ENCODE results near the gene PBX4.
A peak's percentile ranks its signal among the peaks of the same experiment; 100 is the strongest.
"Not testable (repeated sequence)": the region's sequence is repeated elsewhere in the genome, so short reads cannot be mapped to it uniquely, and the experiment has no call there.

Gene PBX4

GRCh38 chr19:19602136-19602712, 16.3 kb downstream of the PBX4 start:
- Histone ChIP-seq H3K36me3 (ENCODE audit: control insufficient read depth, insufficient read depth, low read length) (no peaks in the 10 kb centered on the region), H3K27ac (ENCODE audit: low read depth, low read length) (no peak overlapping the region), H3K27me3 (ENCODE audit: control insufficient read depth, insufficient read depth, low read length) (no peaks in the 10 kb centered on the region), H3K9ac (ENCODE audit: low read length) (no peak overlapping the region), H3K4me1 (ENCODE audit: control insufficient read depth, insufficient read depth, low read length) (peaks cover 12% of the 10 kb centered on the region), H3K9me3 (ENCODE audit: control insufficient read depth, insufficient read depth, low read depth, low read length) (no peaks in the 10 kb centered on the region), H3K4me3 (ENCODE audit: low read depth, low read length) (no peak overlapping the region)

GRCh38 chr19:19600793-19601330, 17.6 kb downstream of the PBX4 start:
- no peaks in the 10 kb centered on the region for H3K36me3 ChIP-seq (ENCODE audit: control insufficient read depth, insufficient read depth, low read length)
- H3K9me3 ChIP-seq (ENCODE audit: control insufficient read depth, insufficient read depth, low read depth, low read length), result no peaks in the 10 kb centered on the region
- peaks cover 12% of the 10 kb centered on the region for H3K4me1 ChIP-seq (ENCODE audit: control insufficient read depth, insufficient read depth, low read length)
- H3K27ac ChIP-seq (ENCODE audit: low read depth, low read length), result no peak overlapping the region
- no peak overlapping the region for H3K4me3 ChIP-seq (ENCODE audit: low read depth, low read length)
- H3K27me3 ChIP-seq (ENCODE audit: control insufficient read depth, insufficient read depth, low read length), result no peaks in the 10 kb centered on the region
- H3K9ac ChIP-seq (ENCODE audit: low read length), result no peak overlapping the region

DNA sequence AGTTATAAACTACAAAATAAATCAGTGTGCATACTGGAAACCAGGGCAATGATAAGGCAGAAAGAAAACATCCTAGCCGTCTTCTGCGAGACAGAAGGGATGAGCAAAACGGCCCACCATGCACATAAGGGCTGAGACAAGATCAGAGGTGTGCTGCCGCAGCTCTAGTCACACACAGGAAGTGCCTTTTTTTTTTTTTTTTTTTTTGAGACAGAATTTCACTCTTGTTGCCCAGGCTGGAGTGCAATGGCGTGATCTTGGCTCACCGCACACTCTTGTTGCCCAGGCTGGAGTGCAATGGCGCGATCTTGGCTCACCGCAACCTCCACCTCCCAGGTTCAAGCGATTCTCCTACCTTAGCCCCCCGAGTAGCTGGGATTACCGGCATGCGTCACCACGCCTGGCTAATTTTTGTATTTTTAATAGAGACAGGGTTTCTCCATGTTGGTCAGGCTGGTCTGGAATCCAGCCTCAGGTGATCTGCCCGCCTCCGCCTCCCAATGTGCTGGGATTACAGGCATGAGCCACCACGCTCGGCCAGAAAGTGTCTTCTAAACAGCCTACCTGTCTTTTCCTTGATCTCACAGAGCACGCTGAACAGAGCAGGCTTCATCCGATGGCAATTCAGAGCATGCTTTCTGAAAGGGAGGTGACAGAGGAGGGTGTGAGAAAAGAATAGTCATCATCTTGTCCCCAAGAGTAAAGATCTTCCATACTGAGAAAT, 19.6 kb downstream of the PBX4 start:
- H3K4me3 ChIP-seq (ENCODE audit: low read depth, low read length); H3K27ac ChIP-seq (ENCODE audit: low read depth, low read length); H3K9me3 ChIP-seq (ENCODE audit: control insufficient read depth, insufficient read depth, low read depth, low read length); H3K36me3 ChIP-seq (ENCODE audit: control insufficient read depth, insufficient read depth, low read length); H3K9ac ChIP-seq (ENCODE audit: low read length); H3K27me3 ChIP-seq (ENCODE audit: control insufficient read depth, insufficient read depth, low read length): not testable (repeated sequence)
- H3K4me1 ChIP-seq (ENCODE audit: control insufficient read depth, insufficient read depth, low read length), result peaks cover 15% of the 10 kb centered on the region

DNA sequence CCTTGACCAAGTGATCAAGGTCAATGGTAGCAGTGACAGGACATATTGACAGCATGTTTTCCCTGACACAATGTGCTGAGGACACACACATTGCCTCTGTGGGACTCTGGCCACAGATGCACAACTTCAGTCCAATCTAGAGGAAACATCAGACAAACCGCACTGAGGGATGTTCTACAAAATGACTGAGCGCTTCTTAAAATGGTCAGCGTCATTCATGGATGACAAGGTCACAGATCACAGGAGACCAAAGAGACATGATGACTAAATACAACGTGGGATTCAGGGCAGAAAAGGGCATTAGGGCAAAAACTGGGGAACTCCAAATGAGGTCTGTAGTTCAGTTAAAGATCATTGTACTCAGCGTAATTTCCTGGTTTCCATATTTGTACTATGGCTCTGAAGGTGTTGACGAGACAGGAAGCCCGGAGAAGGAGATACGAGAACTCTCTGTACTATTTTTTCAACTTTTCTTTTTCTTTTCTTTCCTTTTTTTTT, 20.6 kb downstream of the PBX4 start:
- Histone ChIP-seq H3K9me3 (ENCODE audit: control insufficient read depth, insufficient read depth, low read depth, low read length) (no peaks in the 10 kb centered on the region), H3K4me3 (ENCODE audit: low read depth, low read length) (no peak overlapping the region), H3K27me3 (ENCODE audit: control insufficient read depth, insufficient read depth, low read length) (no peaks in the 10 kb centered on the region), H3K36me3 (ENCODE audit: control insufficient read depth, insufficient read depth, low read length) (no peaks in the 10 kb centered on the region), H3K4me1 (ENCODE audit: control insufficient read depth, insufficient read depth, low read length) (peaks cover 13% of the 10 kb centered on the region), H3K27ac (ENCODE audit: low read depth, low read length) (no peak overlapping the region), H3K9ac (ENCODE audit: low read length) (no peak overlapping the region)

DNA sequence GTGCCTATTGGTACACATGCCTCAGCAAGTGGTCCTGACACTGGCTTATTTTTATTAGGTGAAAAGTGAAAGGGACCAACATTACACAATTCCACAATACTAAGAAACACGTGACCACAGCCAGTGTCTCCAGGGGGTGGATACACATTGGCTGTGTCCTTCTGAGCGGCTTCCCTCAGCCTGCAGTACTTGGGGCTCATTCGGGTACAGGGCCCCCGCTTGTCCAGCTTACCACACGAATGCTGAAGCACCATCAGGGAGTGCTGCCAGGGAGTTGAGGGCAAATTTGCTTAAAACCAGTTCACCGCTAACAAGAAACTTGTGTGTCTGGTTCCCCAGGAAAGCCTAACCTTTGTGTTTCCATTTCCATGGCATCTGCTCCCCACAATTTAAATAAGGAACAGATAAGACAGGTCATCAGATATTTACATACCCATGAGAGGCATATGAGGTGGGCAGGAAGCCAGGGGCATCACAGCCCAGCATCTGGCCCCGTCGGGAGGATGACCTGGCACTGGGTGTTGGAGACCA, 23.3 kb downstream of the PBX4 start:
- no peaks in the 10 kb centered on the region for H3K9me3 ChIP-seq (ENCODE audit: control insufficient read depth, insufficient read depth, low read depth, low read length)
- H3K4me1 ChIP-seq (ENCODE audit: control insufficient read depth, insufficient read depth, low read length), result peaks cover 17% of the 10 kb centered on the region
- no peak overlapping the region for H3K4me3 ChIP-seq (ENCODE audit: low read depth, low read length)
- no peak overlapping the region for H3K9ac ChIP-seq (ENCODE audit: low read length)
- no peaks in the 10 kb centered on the region for H3K27me3 ChIP-seq (ENCODE audit: control insufficient read depth, insufficient read depth, low read length)
- no peaks in the 10 kb centered on the region for H3K36me3 ChIP-seq (ENCODE audit: control insufficient read depth, insufficient read depth, low read length)
- H3K27ac ChIP-seq (ENCODE audit: low read depth, low read length), result no peak overlapping the region

GRCh38 chr19:19594381-19594780, 24.1 kb downstream of the PBX4 start:
- no peaks in the 10 kb centered on the region for H3K27me3 ChIP-seq (ENCODE audit: control insufficient read depth, insufficient read depth, low read length)
- H3K27ac ChIP-seq (ENCODE audit: low read depth, low read length), result no peak overlapping the region
- no peak overlapping the region for H3K9ac ChIP-seq (ENCODE audit: low read length)
- peaks cover 17% of the 10 kb centered on the region for H3K4me1 ChIP-seq (ENCODE audit: control insufficient read depth, insufficient read depth, low read length)
- no peaks in the 10 kb centered on the region for H3K36me3 ChIP-seq (ENCODE audit: control insufficient read depth, insufficient read depth, low read length)
- no peak overlapping the region for H3K4me3 ChIP-seq (ENCODE audit: low read depth, low read length)
- H3K9me3 ChIP-seq (ENCODE audit: control insufficient read depth, insufficient read depth, low read depth, low read length), result no peaks in the 10 kb centered on the region

DNA sequence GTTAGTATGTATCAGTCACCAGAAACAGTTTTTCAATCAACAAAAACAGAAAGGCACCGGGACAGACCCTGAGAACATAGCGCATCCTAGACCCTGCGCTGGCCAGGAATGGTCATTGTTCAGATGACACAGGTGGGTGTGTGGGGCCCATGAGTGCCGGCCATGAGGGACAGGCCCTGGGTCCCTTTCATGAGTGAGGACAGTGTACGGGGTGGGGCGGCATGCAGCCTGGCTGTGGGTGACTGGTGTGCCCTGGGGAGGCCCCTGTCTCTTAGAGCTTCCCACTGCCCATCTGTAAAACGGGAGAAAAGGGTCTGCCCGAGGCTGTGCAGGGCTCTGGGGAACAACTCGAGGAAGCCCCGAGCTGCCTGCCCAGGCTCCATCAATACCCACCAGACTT, 25.8 kb downstream of the PBX4 start:
- Histone ChIP-seq H3K4me3 (ENCODE audit: low read depth, low read length) (no peak overlapping the region), H3K27ac (ENCODE audit: low read depth, low read length) (no peak overlapping the region)

GRCh38 chr19:19591133-19591825, 27.2 kb downstream of the PBX4 start:
- Histone ChIP-seq H3K4me1 (ENCODE audit: control insufficient read depth, insufficient read depth, low read length) (peaks cover 17% of the 10 kb centered on the region), H3K9ac (ENCODE audit: low read length) (peak overlapping the region; percentile 49), H3K4me3 (ENCODE audit: low read depth, low read length) (peak overlapping the region; percentile 7; the same call in 1 of the 2 replicates), H3K9me3 (ENCODE audit: control insufficient read depth, insufficient read depth, low read depth, low read length) (no peaks in the 10 kb centered on the region), H3K27ac (ENCODE audit: low read depth, low read length) (peak overlapping the region; percentile 57; the same call in 1 of the 2 replicates), H3K27me3 (ENCODE audit: control insufficient read depth, insufficient read depth, low read length) (no peaks in the 10 kb centered on the region), H3K36me3 (ENCODE audit: control insufficient read depth, insufficient read depth, low read length) (no peaks in the 10 kb centered on the region)

More for the DNA sequence above, 25.8 kb downstream of the PBX4 start:
- H3K9ac ChIP-seq (ENCODE audit: low read length), result no peak overlapping the region
- no peaks in the 10 kb centered on the region for H3K27me3 ChIP-seq (ENCODE audit: control insufficient read depth, insufficient read depth, low read length)
- no peaks in the 10 kb centered on the region for H3K36me3 ChIP-seq (ENCODE audit: control insufficient read depth, insufficient read depth, low read length)
- peaks cover 17% of the 10 kb centered on the region for H3K4me1 ChIP-seq (ENCODE audit: control insufficient read depth, insufficient read depth, low read length)
- no peaks in the 10 kb centered on the region for H3K9me3 ChIP-seq (ENCODE audit: control insufficient read depth, insufficient read depth, low read depth, low read length)

- Histone ChIP-seq H3K9ac (ENCODE audit: low read length) (no peak overlapping the region), H3K27me3 (ENCODE audit: control insufficient read depth, insufficient read depth, low read length) (no peaks in the 10 kb centered on the region)
These were observed 29.9 kb downstream of the PBX4 start for GRCh38 chr19:19588546-19588945.

GRCh38 chr19:19587771-19588170, 30.7 kb downstream of the PBX4 start:
- Histone ChIP-seq H3K27me3 (ENCODE audit: control insufficient read depth, insufficient read depth, low read length) (no peaks in the 10 kb centered on the region), H3K4me1 (ENCODE audit: control insufficient read depth, insufficient read depth, low read length) (peaks cover 13% of the 10 kb centered on the region), H3K4me3 (ENCODE audit: low read depth, low read length) (no peak overlapping the region), H3K27ac (ENCODE audit: low read depth, low read length) (no peak overlapping the region), H3K36me3 (ENCODE audit: control insufficient read depth, insufficient read depth, low read length) (no peaks in the 10 kb centered on the region), H3K9ac (ENCODE audit: low read length) (no peak overlapping the region), H3K9me3 (ENCODE audit: control insufficient read depth, insufficient read depth, low read depth, low read length) (no peaks in the 10 kb centered on the region)

More at GRCh38 chr19:19588546-19588945, 29.9 kb downstream of the PBX4 start:
- Histone ChIP-seq H3K36me3 (ENCODE audit: control insufficient read depth, insufficient read depth, low read length) (no peaks in the 10 kb centered on the region), H3K9me3 (ENCODE audit: control insufficient read depth, insufficient read depth, low read depth, low read length) (no peaks in the 10 kb centered on the region), H3K4me3 (ENCODE audit: low read depth, low read length) (no peak overlapping the region), H3K4me1 (ENCODE audit: control insufficient read depth, insufficient read depth, low read length) (peaks cover 13% of the 10 kb centered on the region), H3K27ac (ENCODE audit: low read depth, low read length) (no peak overlapping the region)
